Liver (tissue), 9 donors: ENCODE measurements around the gene SYCE3. TPM values are rescaled to one million over a fixed set of nuclear protein-coding genes. Genes with fewer than 3 reads are reported as not detected.

ENCODE experiments used
- DNase-seq: peaks from one replicate; pipeline ENCODE4 v3.0.0-alpha.2; 2017; ENCODE audit warnings: low spot score
- H3K27ac ChIP-seq, 2 donors: one replicate each; pipeline ENCODE4 v1.7.0; 2013; ENCODE audit warnings: inconsistent platforms in 2 of 2, low read length in 2 of 2, control low read depth in 1 of 2, low read depth in 1 of 2, mild to moderate bottlenecking in 1 of 2
- H3K27me3 ChIP-seq, 4 donors: one replicate each; pipeline versions ENCODE4 v1.6.1 to v1.7.0; 2013; ENCODE audit warnings: low read length in 3 of 4, inconsistent platforms in 1 of 4, mild to moderate bottlenecking in 1 of 4, moderate library complexity in 1 of 4; ENCODE audit not compliant: control insufficient read depth in 4 of 4, insufficient read depth in 4 of 4
- H3K36me3 ChIP-seq, 4 donors: one replicate each; pipeline versions ENCODE4 v1.6.1 to v1.7.0; 2013; ENCODE audit warnings: low read length in 3 of 4, mild to moderate bottlenecking in 3 of 4, low read depth in 1 of 4, moderate library complexity in 1 of 4; ENCODE audit not compliant: control insufficient read depth in 4 of 4, insufficient read depth in 3 of 4
- H3K4me1 ChIP-seq, 4 donors: one replicate each; pipeline versions ENCODE4 v1.6.1 to v1.7.0; 2013; ENCODE audit warnings: low read length in 3 of 4, mild to moderate bottlenecking in 3 of 4, moderate library complexity in 1 of 4; ENCODE audit not compliant: control insufficient read depth in 4 of 4, insufficient read depth in 4 of 4
- H3K4me3 ChIP-seq, 3 donors: one replicate each; pipeline versions ENCODE4 v1.6.1 to v1.7.0; 2013; ENCODE audit warnings: low read length in 3 of 3, control low read depth in 1 of 3, low read depth in 1 of 3, mild to moderate bottlenecking in 1 of 3
- H3K9ac ChIP-seq, 2 donors: one replicate each; pipeline ENCODE4 v1.7.0; 2013; ENCODE audit warnings: low read length in 2 of 2, mild to moderate bottlenecking in 2 of 2, moderate library complexity in 2 of 2, control low read depth in 1 of 2, low read depth in 1 of 2
- H3K9me3 ChIP-seq, 4 donors: one replicate each; pipeline versions ENCODE4 v1.6.1 to v1.7.0; 2013; ENCODE audit warnings: low read length in 3 of 4; ENCODE audit not compliant: control insufficient read depth in 4 of 4
- ATF3 ChIP-seq: IDR thresholded peaks from 2 replicates; pipeline ENCODE4 v1.6.1; 2016; ENCODE audit warnings: antibody characterized with exemption
- CTCF ChIP-seq: fragments of 150-350 bp; IDR thresholded peaks from 2 replicates; pipeline ENCODE4 v1.5.1; 2017; ENCODE audit warnings: improper control_type of control experiment, low read depth, low read length; ENCODE audit not compliant: missing input control
- EGR1 ChIP-seq, 2 donors: IDR thresholded peaks; 2 replicates each; pipeline ENCODE4 v1.6.1; 2016 to 2018; ENCODE audit warnings: antibody characterized with exemption in 2 of 2, low read depth in 2 of 2
- FOXA1 ChIP-seq: IDR thresholded peaks from 2 replicates; pipeline ENCODE4 v1.6.1; 2016; ENCODE audit warnings: antibody characterized with exemption
- FOXA2 ChIP-seq: IDR thresholded peaks from 2 replicates; pipeline ENCODE4 v1.6.1; 2016; ENCODE audit warnings: antibody characterized with exemption
- GABPA ChIP-seq, 2 donors: IDR thresholded peaks in 1 of 2; conservative IDR thresholded peaks in 1 of 2; 2 replicates each; pipeline ENCODE4 v1.6.1; 2016; ENCODE audit warnings: antibody characterized with exemption in 2 of 2, mild to moderate bottlenecking in 1 of 2, moderate library complexity in 1 of 2
- HNF4A ChIP-seq, 2 donors: conservative IDR thresholded peaks; 2 replicates each; pipeline ENCODE4 v1.6.1; 2016; ENCODE audit warnings: antibody characterized with exemption in 2 of 2, mild to moderate bottlenecking in 2 of 2
- HNF4G ChIP-seq: IDR thresholded peaks from 2 replicates; pipeline ENCODE4 v1.6.1; 2016; ENCODE audit warnings: antibody characterized with exemption
- JUND ChIP-seq, 2 donors: IDR thresholded peaks; 2 replicates each; pipeline ENCODE4 v1.6.1; 2016; ENCODE audit warnings: antibody characterized with exemption in 2 of 2
- MAX ChIP-seq: IDR thresholded peaks from 2 replicates; pipeline ENCODE4 v1.6.1; 2016; ENCODE audit warnings: antibody characterized with exemption
- NR2F2 ChIP-seq: IDR thresholded peaks from 2 replicates; pipeline ENCODE4 v1.6.1; 2016; ENCODE audit warnings: antibody characterized with exemption
- RAD21 ChIP-seq, 2 donors: IDR thresholded peaks; 2 replicates each; pipeline ENCODE4 v1.6.1; 2016; ENCODE audit warnings: antibody characterized with exemption in 2 of 2, mild to moderate bottlenecking in 2 of 2
- RXRA ChIP-seq, 2 donors: IDR thresholded peaks; 2 replicates each; pipeline ENCODE4 v1.6.1; 2017 to 2018; ENCODE audit warnings: antibody characterized with exemption in 2 of 2, mild to moderate bottlenecking in 1 of 2
- SP1 ChIP-seq: IDR thresholded peaks from 2 replicates; pipeline ENCODE4 v1.6.1; 2018; ENCODE audit warnings: antibody characterized with exemption, mild to moderate bottlenecking
- TAF1 ChIP-seq: conservative IDR thresholded peaks from 2 replicates; pipeline ENCODE4 v1.6.1; 2016; ENCODE audit warnings: antibody characterized with exemption, mild to moderate bottlenecking
- YY1 ChIP-seq: IDR thresholded peaks from 2 replicates; pipeline ENCODE4 v1.6.1; 2016; ENCODE audit warnings: antibody characterized with exemption, mild to moderate bottlenecking
- ZBTB33 ChIP-seq: IDR thresholded peaks from 2 replicates; pipeline ENCODE4 v1.6.1; 2016; ENCODE audit warnings: antibody characterized with exemption
- WGBS: extraction: QIAGEN DNeasy Blood & Tissue Kit; methylation state at CpG from one replicate; pipeline ENCODE4 v1.1.7; 2013; 5-methylcytosine and 5-hydroxymethylcytosine counted together
- polyA plus RNA-seq, 2 donors: library from polyadenylated mRNA; stranded (reverse) in 1 of 2; unstranded in 1 of 2; fragments of 200-250 nt in 1 of 2; fragments of >200 nt in 1 of 2; fragmentation: Nextera tagmentation in 1 of 2; extraction: Ambion mirVana in 1 of 2; gene quantifications; one replicate each; pipeline versions ENCODE4 v1.2.1 to v1.2.3, GENCODE V29; 2013 to 2015
- total RNA-seq, 2 donors: library from RNA; depleted of rRNA; stranded (reverse); fragments of >200 nt; gene quantifications; one replicate each; pipeline ENCODE4 v1.2.3, GENCODE V29; 2014
- donor health status: healthy.
- donor health status: healthy.
- donor health status: healthy.
- donor health status: healthy.
- donor health status: healthy.

The SYCE3 gene
- total and polyA plus RNA-seq, 4 donors: 0.45 to 2.2 TPM; not detected in 2

GRCh38 chr22:50561401-50562358 is 1.0 kb downstream of the SYCE3 start:
- Histone ChIP-seq H3K36me3 (no peaks in the 10 kb centered on the region), H3K27me3 (no peaks in the 10 kb centered on the region), H3K4me1 (peaks cover 0 to 8% (median 4%) of the 10 kb centered on the region in 4 donors), H3K9ac (no peak overlapping the region), H3K4me3 (no peak overlapping the region), H3K9me3 (no peaks in the 10 kb centered on the region), H3K27ac (no peak overlapping the region)
- TF ChIP-seq NR2F2: no peak
- TF ChIP-seq TAF1: no peak
- TF ChIP-seq RAD21 (IDR thresholded peaks at IDR 0.05): no peak
- TF ChIP-seq CTCF: no peak
- no peak for TF ChIP-seq GABPA (IDR thresholded peaks at IDR 0.05 in 1 of 2, conservative IDR thresholded peaks at IDR 0.05 in 1 of 2)
- no peak for TF ChIP-seq ZBTB33
- no peak for TF ChIP-seq ATF3
- TF ChIP-seq FOXA2: no peak
- no peak for TF ChIP-seq HNF4A (conservative IDR thresholded peaks at IDR 0.05)
- no peak for TF ChIP-seq YY1
- no peak for TF ChIP-seq FOXA1
- no peak for TF ChIP-seq MAX
- no peak for TF ChIP-seq HNF4G
- TF ChIP-seq SP1: no peak
- TF ChIP-seq JUND (IDR thresholded peaks at IDR 0.05): no peak
- no peak for TF ChIP-seq EGR1 (IDR thresholded peaks at IDR 0.05; ENCODE audit: low read depth in 2 of 2)
- TF ChIP-seq RXRA (IDR thresholded peaks at IDR 0.05): no peak
- DNase-seq: no peak
- whole genome bisulfite sequencing: 79% methylated on average over 29 of the region's 34 CpGs

- Histone ChIP-seq H3K27ac (no peak overlapping the region), H3K36me3 (no peaks in the 10 kb centered on the region), H3K4me1 (peaks cover 0 to 8% (median 4%) of the 10 kb centered on the region in 4 donors), H3K9me3 (no peaks in the 10 kb centered on the region), H3K9ac (no peak overlapping the region), H3K4me3 (no peak overlapping the region), H3K27me3 (no peaks in the 10 kb centered on the region)
- no peak for DNase-seq
- whole genome bisulfite sequencing: 93% methylated on average over 3 of the region's 3 CpGs
- TF ChIP-seq MAX: no peak
Measured at GRCh38 chr22:50560034-50560433, 2.7 kb downstream of the SYCE3 start.
